Ovary (tissue), 9 donors: ENCODE results near the gene GPR78. TPM values are rescaled to one million over a fixed set of nuclear protein-coding genes. Genes with fewer than 3 reads are reported as not detected.

Experiments
- DNase-seq, 5 donors: peaks; one replicate each; pipeline ENCODE4 v3.0.0-alpha.2; 2019 to 2020
- H3K27ac ChIP-seq, 2 donors: fragments of 200-600 bp; one replicate each; pipeline versions ENCODE4 v1.5.1 to v1.8.0; 2019 to 2022
- H3K27me3 ChIP-seq: fragments of 200-600 bp; one replicate; pipeline ENCODE4 v1.8.0; 2022
- H3K36me3 ChIP-seq: fragments of 200-600 bp; sonication (generic); one replicate; pipeline ENCODE4 v1.5.1; 2019
- H3K4me1 ChIP-seq: one replicate; pipeline ENCODE4 v1.8.1; 2013; ENCODE audit warnings: mild to moderate bottlenecking, moderate library complexity; ENCODE audit not compliant: insufficient read depth
- H3K4me3 ChIP-seq: fragments of 200-600 bp; sonication (generic); one replicate; pipeline ENCODE4 v1.5.1; 2017
- H3K9me3 ChIP-seq, 2 donors: fragments of 200-600 bp in 1 of 2; sonication (generic) in 1 of 2; one replicate each; pipeline versions ENCODE4 v1.5.1 to v1.8.1; 2013 to 2019; ENCODE audit warnings: mild to moderate bottlenecking in 1 of 2, moderate library complexity in 1 of 2
- EP300 ChIP-seq: sonication (generic); formaldehyde crosslinking; IDR thresholded peaks from one replicate; pipeline ENCODE4 v1.6.1; 2017; ENCODE audit warnings: antibody characterized with exemption
- POLR2A ChIP-seq: fragments of 450-650 bp; IDR thresholded peaks from one replicate; pipeline ENCODE4 v1.6.1; 2017; ENCODE audit warnings: antibody characterized with exemption, mild to moderate bottlenecking, moderate library complexity
- WGBS, 3 donors: extraction: QIAGEN DNeasy Blood & Tissue Kit in 1 of 3; methylation state at CpG; one replicate each; pipeline versions ENCODE4 v1.1.5 to v1.1.7; 2013 to 2017; 5-methylcytosine and 5-hydroxymethylcytosine counted together
- intact Hi-C, 4 donors: fragments of 100-400 bp; cut with DNase I; formaldehyde crosslinking; loops; one replicate each; pipeline versions ENCODE4 v1.11.0 to v1.15.1; 2022 to 2023
- polyA plus RNA-seq, 2 donors: library from polyadenylated mRNA; stranded (reverse); fragments of 200-250 nt in 1 of 2; fragments of 350-450 nt in 1 of 2; fragmentation: Illumina TruSeq in 1 of 2; extraction: RNeasy Lipid Tissue Mini Kit (QIAGEN cat#74804) in 1 of 2; gene quantifications; one replicate each; pipeline ENCODE4 v1.2.3, GENCODE V29; 2013 to 2014
- total RNA-seq, 7 donors: library from RNA; depleted of rRNA in 2 of 7; stranded (reverse); fragments of >200 nt in 2 of 7; fragmentation: NEBNext Ultra II Directional in 3 of 7; extraction: Animal tissue kit (Norgen Biotek cat#: 25700) in 3 of 7; gene quantifications; one replicate each; pipeline versions ENCODE4 v1.1.0 to v1.2.4, GENCODE V29; 2016 to 2023
- TF ChIP-seq, protein P1 (sequence below), 3 donors: fragments of 450-650 bp in 2 of 3; fragments of 200-600 bp in 1 of 3; IDR thresholded peaks; one replicate each; pipeline versions ENCODE4 v1.5.1 to v1.8.0; 2016 to 2022; ENCODE audit warnings: antibody characterized with exemption in 3 of 3, mild to moderate bottlenecking in 1 of 3
- donor health status: DM: no; HTN: no; CAD: no; lungs with moderate emphysema.
- donor health status: DM: no; HTN: no; CAD: no.
- donor health status: Bipolar disorder and iron deficiency.
- donor health status: DM: yes; HTN: yes; CAD: no.
- donor health status: DM: no; HTN: no; CAD: no.
- donor health status: DM: yes; HTN: yes; CAD: no.

The GPR78 gene
- total and polyA plus RNA-seq, 9 donors = 1.0 to 14.7 (median 5.4) TPM

DNA sequence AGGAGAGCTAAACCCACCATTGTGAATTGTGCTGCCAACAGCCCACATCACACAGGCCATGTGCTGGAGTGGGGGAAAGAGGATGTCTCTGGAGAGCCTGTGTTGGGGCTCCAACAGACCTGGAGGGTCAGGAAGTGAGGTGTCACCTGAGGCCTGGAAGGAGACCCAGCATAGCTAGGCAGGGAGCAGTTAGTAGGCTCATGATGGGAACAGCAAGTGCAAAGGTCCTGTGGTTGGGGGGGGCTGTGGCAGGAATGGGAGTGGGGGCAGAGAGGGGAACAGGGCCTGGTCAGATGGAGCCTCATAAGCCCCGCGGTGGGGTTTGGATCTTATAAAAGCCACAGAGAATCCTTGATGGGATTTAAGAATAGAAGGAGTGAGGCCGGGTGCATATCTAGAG, 35.9 kb upstream of the GPR78 start:
- no peak overlapping the region for H3K4me3 ChIP-seq
- H3K9me3 ChIP-seq = no peaks in the 10 kb centered on the region
- intact Hi-C loops = loop anchor here in 1 of 4 donors (2.0 kb wide), 1 partner anchor 19 kb away; no protein-coding TSS in a partner anchor
- no peaks in the 10 kb centered on the region for H3K36me3 ChIP-seq
- 62 to 75% (median 75%) methylated on average over 3 of the region's 3 CpGs for WGBS, 3 donors
- no peak for TF ChIP-seq POLR2A
- TF ChIP-seq EP300 = no peak
- TF ChIP-seq, protein P1, sequence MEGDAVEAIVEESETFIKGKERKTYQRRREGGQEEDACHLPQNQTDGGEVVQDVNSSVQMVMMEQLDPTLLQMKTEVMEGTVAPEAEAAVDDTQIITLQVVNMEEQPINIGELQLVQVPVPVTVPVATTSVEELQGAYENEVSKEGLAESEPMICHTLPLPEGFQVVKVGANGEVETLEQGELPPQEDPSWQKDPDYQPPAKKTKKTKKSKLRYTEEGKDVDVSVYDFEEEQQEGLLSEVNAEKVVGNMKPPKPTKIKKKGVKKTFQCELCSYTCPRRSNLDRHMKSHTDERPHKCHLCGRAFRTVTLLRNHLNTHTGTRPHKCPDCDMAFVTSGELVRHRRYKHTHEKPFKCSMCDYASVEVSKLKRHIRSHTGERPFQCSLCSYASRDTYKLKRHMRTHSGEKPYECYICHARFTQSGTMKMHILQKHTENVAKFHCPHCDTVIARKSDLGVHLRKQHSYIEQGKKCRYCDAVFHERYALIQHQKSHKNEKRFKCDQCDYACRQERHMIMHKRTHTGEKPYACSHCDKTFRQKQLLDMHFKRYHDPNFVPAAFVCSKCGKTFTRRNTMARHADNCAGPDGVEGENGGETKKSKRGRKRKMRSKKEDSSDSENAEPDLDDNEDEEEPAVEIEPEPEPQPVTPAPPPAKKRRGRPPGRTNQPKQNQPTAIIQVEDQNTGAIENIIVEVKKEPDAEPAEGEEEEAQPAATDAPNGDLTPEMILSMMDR (IDR thresholded peaks at IDR 0.05) = no peak
- H3K27me3 ChIP-seq = no peaks in the 10 kb centered on the region
- DNase-seq = peak in 1 of 5 donors; percentile 21
- no peak overlapping the region for H3K27ac ChIP-seq
- peaks cover 2% of the 10 kb centered on the region for H3K4me1 ChIP-seq

DNA sequence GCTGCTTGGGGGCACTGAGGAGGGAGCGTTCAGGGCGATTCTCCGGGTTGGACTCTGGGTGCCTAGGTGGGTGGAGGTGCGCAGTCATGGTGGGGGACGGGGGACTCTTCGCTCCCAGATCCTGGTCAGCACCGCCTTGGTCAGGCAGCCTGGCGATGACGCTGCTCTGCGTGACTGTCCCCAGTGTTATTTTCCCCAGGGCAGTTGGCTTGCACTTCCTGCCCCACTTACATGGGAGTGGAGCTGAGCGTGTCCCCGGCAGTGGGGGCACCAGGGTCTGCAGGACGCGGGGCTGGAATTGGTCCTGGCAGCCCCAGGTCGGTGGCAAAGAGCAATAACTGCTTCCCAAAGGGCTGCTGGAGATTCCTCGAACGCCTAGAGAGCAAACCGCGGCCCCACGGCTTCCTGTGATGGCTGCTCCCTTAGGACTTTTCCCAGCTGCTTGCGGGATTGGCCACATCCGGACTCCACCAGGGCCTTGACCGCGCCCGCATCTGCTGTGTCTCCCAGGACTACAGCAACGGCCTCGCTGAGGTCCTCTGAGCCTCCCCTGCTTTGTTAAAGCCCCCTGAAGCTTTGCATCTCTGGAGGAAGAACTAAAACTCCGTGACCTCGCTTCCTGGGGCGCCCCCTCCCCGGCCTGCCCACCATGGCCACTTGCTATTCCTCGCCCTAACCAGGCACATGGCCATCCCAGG, 35.3 kb upstream of the GPR78 start:
- intact Hi-C loops = loop anchor here in 1 of 4 donors (2.0 kb wide), 1 partner anchor 18 kb away; no protein-coding TSS in a partner anchor
- peak in 1 of 5 donors; percentile 40 for DNase-seq
- TF ChIP-seq EP300 (no peak), POLR2A (no peak)
- TF ChIP-seq, protein P1 (IDR thresholded peaks at IDR 0.05) = no peak
- no peaks in the 10 kb centered on the region for H3K36me3 ChIP-seq
- no peaks in the 10 kb centered on the region for H3K27me3 ChIP-seq
- H3K4me3 ChIP-seq = no peak overlapping the region
- H3K4me1 ChIP-seq = peaks cover 5% of the 10 kb centered on the region
- WGBS, 3 donors = 67 to 79% (median 76%) methylated on average over 32 of the region's 32 CpGs
- H3K27ac ChIP-seq = no peak overlapping the region
- H3K9me3 ChIP-seq = no peaks in the 10 kb centered on the region

DNA sequence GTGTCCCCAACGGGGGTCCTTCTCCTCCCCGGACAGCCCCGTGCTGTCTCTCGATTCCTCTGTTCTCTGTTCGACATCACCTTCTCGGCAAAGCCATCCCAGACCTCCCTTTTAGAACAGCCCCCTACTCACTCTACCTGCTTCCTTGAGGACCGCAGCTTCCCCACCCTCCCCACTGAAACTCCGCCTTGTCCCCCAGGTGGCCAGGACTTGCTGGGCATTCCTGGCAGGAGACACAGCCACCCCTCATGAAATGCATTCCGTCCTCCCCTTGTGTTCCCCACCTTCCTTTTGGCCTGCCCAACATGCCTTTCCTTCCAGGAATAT, 34.8 kb upstream of the GPR78 start:
- no peak overlapping the region for H3K4me3 ChIP-seq
- H3K36me3 ChIP-seq = no peaks in the 10 kb centered on the region
- TF ChIP-seq, protein P1 (IDR thresholded peaks at IDR 0.05) = no peak
- TF ChIP-seq POLR2A = no peak
- no peak for TF ChIP-seq EP300
- no peaks in the 10 kb centered on the region for H3K27me3 ChIP-seq
- H3K9me3 ChIP-seq = no peaks in the 10 kb centered on the region
- DNase-seq = peak in 1 of 5 donors; percentile 19
- intact Hi-C loops = loop anchor here in 1 of 4 donors (2.0 kb wide), 1 partner anchor 17 kb away; no protein-coding TSS in a partner anchor
- H3K4me1 ChIP-seq = peaks cover 5% of the 10 kb centered on the region
- 69 to 91% (median 80%) methylated on average over 9 of the region's 9 CpGs for WGBS, 3 donors
- H3K27ac ChIP-seq = no peak overlapping the region

DNA sequence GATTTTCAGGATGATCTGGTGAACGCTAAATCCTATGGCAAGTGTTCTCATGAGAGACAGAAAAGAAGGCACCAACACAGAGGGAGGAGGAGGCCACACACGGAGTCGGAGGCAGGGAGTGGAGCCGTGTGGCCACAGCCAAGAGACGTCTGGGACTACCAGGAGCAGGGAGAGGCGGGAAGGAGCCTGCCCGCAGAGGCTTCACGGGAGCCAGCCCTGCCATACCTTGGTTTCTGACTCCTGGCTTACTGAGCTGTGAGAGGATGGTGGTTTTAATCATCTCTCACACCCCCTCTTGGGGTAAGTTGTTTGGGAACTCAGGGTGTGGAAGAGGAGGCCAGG, 33.5 kb upstream of the GPR78 start:
- H3K4me1 ChIP-seq = peaks cover 5% of the 10 kb centered on the region
- no peaks in the 10 kb centered on the region for H3K36me3 ChIP-seq
- no peak overlapping the region for H3K4me3 ChIP-seq
- DNase-seq = no peak
- H3K27me3 ChIP-seq = no peaks in the 10 kb centered on the region
- no peaks in the 10 kb centered on the region for H3K9me3 ChIP-seq
- H3K27ac ChIP-seq = no peak overlapping the region
- WGBS, 3 donors = 59 to 90% (median 59%) methylated on average over 8 of the region's 8 CpGs
- intact Hi-C loops = no loop called here
- TF ChIP-seq, protein P1 (IDR thresholded peaks at IDR 0.05) = no peak
- TF ChIP-seq POLR2A (no peak), EP300 (no peak)
